Adrenal gland (tissue), 5 donors: ENCODE measurements around the gene INPP4B.

Experiments used
- POLR2A ChIP-seq, 2 donors: fragments of 450-650 bp; IDR thresholded peaks; one replicate each; pipeline ENCODE4 v1.6.1; 2017; ENCODE audit warnings: antibody characterized with exemption in 2 of 2, mild to moderate bottlenecking in 2 of 2, moderate library complexity in 1 of 2
- TF ChIP-seq, protein P1 (sequence below), 6 experiments: fragments of 450-650 bp in 4 of 6; fragments of 200-600 bp in 2 of 6; sonication (generic) in 1 of 6; IDR thresholded peaks; 1 replicate in 5 of 6; 2 replicates in 1 of 6; pipeline versions ENCODE4 v1.5.1 to v1.8.0; 2016 to 2021; ENCODE audit warnings: antibody characterized with exemption in 6 of 6, mild to moderate bottlenecking in 2 of 6, moderate library complexity in 1 of 6
- donor health status: DM: no; HTN: no; CAD: no.

GRCh38 chr4:142615324-142615665 is 230.8 kb downstream of the INPP4B start:
- TF ChIP-seq, protein P1, sequence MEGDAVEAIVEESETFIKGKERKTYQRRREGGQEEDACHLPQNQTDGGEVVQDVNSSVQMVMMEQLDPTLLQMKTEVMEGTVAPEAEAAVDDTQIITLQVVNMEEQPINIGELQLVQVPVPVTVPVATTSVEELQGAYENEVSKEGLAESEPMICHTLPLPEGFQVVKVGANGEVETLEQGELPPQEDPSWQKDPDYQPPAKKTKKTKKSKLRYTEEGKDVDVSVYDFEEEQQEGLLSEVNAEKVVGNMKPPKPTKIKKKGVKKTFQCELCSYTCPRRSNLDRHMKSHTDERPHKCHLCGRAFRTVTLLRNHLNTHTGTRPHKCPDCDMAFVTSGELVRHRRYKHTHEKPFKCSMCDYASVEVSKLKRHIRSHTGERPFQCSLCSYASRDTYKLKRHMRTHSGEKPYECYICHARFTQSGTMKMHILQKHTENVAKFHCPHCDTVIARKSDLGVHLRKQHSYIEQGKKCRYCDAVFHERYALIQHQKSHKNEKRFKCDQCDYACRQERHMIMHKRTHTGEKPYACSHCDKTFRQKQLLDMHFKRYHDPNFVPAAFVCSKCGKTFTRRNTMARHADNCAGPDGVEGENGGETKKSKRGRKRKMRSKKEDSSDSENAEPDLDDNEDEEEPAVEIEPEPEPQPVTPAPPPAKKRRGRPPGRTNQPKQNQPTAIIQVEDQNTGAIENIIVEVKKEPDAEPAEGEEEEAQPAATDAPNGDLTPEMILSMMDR (IDR thresholded peaks at IDR 0.05) = no peak
- no peak for TF ChIP-seq POLR2A (IDR thresholded peaks at IDR 0.05)
